Astrocyte (in vitro differentiated cells and primary cell): Measurements from ENCODE around the gene IMMP2L.

Experiments used
- CTCF ChIP-seq: IDR thresholded peaks from 2 replicates; pipeline ENCODE4 v1.5.1; 2011; ENCODE audit warnings: low read depth, mild to moderate bottlenecking, inconsistent platforms, low read length, moderate library complexity; ENCODE audit not compliant: insufficient read depth
- EZH2 ChIP-seq: IDR thresholded peaks from 2 replicates; pipeline ENCODE4 v1.6.1; 2012; ENCODE audit warnings: mild to moderate bottlenecking, low read length, inconsistent platforms; ENCODE audit not compliant: insufficient read depth

- TF ChIP-seq CTCF, result no peak
- TF ChIP-seq EZH2, result no peak
Measured at GRCh38 chr7:111108000-111108399, 454.3 kb downstream of the IMMP2L start.
